Trophoblast cell (in vitro differentiated cells and primary cell): ENCODE data around the gene SIGLEC12.
"Not testable (repeated sequence)": the region's sequence is repeated elsewhere in the genome, so short reads cannot be mapped to it uniquely, and the experiment has no call there.

Experiments used
- DNase-seq, 2 donors: peaks; one replicate each; pipeline ENCODE4 v3.0.0-alpha.2; 2016
- H2AFZ ChIP-seq: 2 replicates; pipeline ENCODE4 v1.6.1; 2013; ENCODE audit warnings: low read length, moderate library complexity, mild to moderate bottlenecking; ENCODE audit not compliant: insufficient read depth, poor library complexity
- H2AK5ac ChIP-seq: 2 replicates; pipeline ENCODE4 v1.6.1; 2013; ENCODE audit warnings: mild to moderate bottlenecking, low read length
- H2BK120ac ChIP-seq: 2 replicates; pipeline ENCODE4 v1.6.1; 2013; ENCODE audit warnings: low read length, mild to moderate bottlenecking, moderate library complexity; ENCODE audit not compliant: insufficient read depth, poor library complexity
- H2BK12ac ChIP-seq: 2 replicates; pipeline ENCODE4 v1.6.1; 2013; ENCODE audit warnings: mild to moderate bottlenecking, low read length, moderate library complexity
- H2BK5ac ChIP-seq: 2 replicates; pipeline ENCODE4 v1.6.1; 2013; ENCODE audit warnings: low read length, low read depth, moderate library complexity, mild to moderate bottlenecking; ENCODE audit not compliant: poor library complexity
- H3K14ac ChIP-seq: 2 replicates; pipeline ENCODE4 v1.6.1; 2013; ENCODE audit warnings: mild to moderate bottlenecking, low read length
- H3K18ac ChIP-seq: 2 replicates; pipeline ENCODE4 v1.6.1; 2013; ENCODE audit warnings: mild to moderate bottlenecking, low read length
- H3K23ac ChIP-seq: 2 replicates; pipeline ENCODE4 v1.6.1; 2013; ENCODE audit warnings: low read length
- H3K27ac ChIP-seq: 2 replicates; pipeline ENCODE4 v1.5.1; 2013; ENCODE audit warnings: low read depth, mild to moderate bottlenecking, inconsistent platforms, low read length, moderate library complexity
- H3K27me3 ChIP-seq: 2 replicates; pipeline ENCODE4 v1.6.1; 2013; ENCODE audit warnings: inconsistent platforms, mild to moderate bottlenecking, low read length, moderate library complexity; ENCODE audit not compliant: insufficient read depth
- H3K36me3 ChIP-seq, 2 experiments: 1 replicate in 1 of 2; 2 replicates in 1 of 2; pipeline ENCODE4 v1.6.1; 2013; ENCODE audit warnings: low read length in 2 of 2, mild to moderate bottlenecking in 2 of 2, moderate library complexity in 1 of 2; ENCODE audit not compliant: insufficient read depth in 2 of 2, control insufficient read depth in 1 of 2
- H3K4ac ChIP-seq: 2 replicates; pipeline ENCODE4 v1.6.1; 2013; ENCODE audit warnings: low read depth, mild to moderate bottlenecking, low read length, moderate library complexity
- H3K4me1 ChIP-seq, 2 experiments: 1 replicate in 1 of 2; 2 replicates in 1 of 2; pipeline ENCODE4 v1.6.1; 2013; ENCODE audit warnings: low read length in 2 of 2, mild to moderate bottlenecking in 2 of 2, moderate library complexity in 1 of 2; ENCODE audit not compliant: insufficient read depth in 2 of 2, control insufficient read depth in 1 of 2
- H3K4me2 ChIP-seq: 2 replicates; pipeline ENCODE4 v1.6.1; 2013; ENCODE audit warnings: inconsistent platforms, mild to moderate bottlenecking, low read length, moderate library complexity
- H3K4me3 ChIP-seq: 2 replicates; pipeline ENCODE4 v1.5.1; 2013; ENCODE audit warnings: mild to moderate bottlenecking, low read depth, low read length, inconsistent platforms
- H3K79me1 ChIP-seq: one replicate; pipeline ENCODE4 v1.6.1; 2013; ENCODE audit warnings: low read length
- H3K79me2 ChIP-seq: 2 replicates; pipeline ENCODE4 v1.6.1; 2013; ENCODE audit warnings: low read length, mild to moderate bottlenecking; ENCODE audit not compliant: control insufficient read depth, insufficient read depth, poor library complexity
- H3K9ac ChIP-seq: 2 replicates; pipeline ENCODE4 v1.6.1; 2013; ENCODE audit warnings: mild to moderate bottlenecking, low read length
- H3K9me3 ChIP-seq: 2 replicates; pipeline ENCODE4 v1.6.1; 2013; ENCODE audit warnings: low read depth, mild to moderate bottlenecking, control low read depth, inconsistent platforms, low read length; ENCODE audit not compliant: insufficient read depth
- H4K12ac ChIP-seq: 2 replicates; pipeline ENCODE4 v1.6.1; 2013; ENCODE audit warnings: low read depth, mild to moderate bottlenecking, low read length, moderate library complexity
- H4K8ac ChIP-seq: 2 replicates; pipeline ENCODE4 v1.6.1; 2013; ENCODE audit warnings: low read depth, mild to moderate bottlenecking, low read length, moderate library complexity
- H4K91ac ChIP-seq: one replicate; pipeline ENCODE4 v1.6.1; 2013; ENCODE audit warnings: low read depth, mild to moderate bottlenecking, low read length, moderate library complexity
- WGBS: extraction: QIAGEN DNeasy Blood & Tissue Kit; methylation state at CpG from one replicate; pipeline ENCODE4 v1.1.7; 2013; ENCODE audit warnings: missing lambda C conversion rate; ENCODE audit not compliant: insufficient read length, insufficient coverage; ENCODE audit errors: extremely low coverage; 5-methylcytosine and 5-hydroxymethylcytosine counted together

SIGLEC12 gene

GRCh38 chr19:51505904-51506303, 4.3 kb upstream of the SIGLEC12 start:
- H4K8ac ChIP-seq: no peak overlapping the region
- H3K79me2 ChIP-seq: no peaks in the 10 kb centered on the region
- H4K91ac ChIP-seq: no peak overlapping the region
- no peak overlapping the region for H2BK12ac ChIP-seq
- H3K9ac ChIP-seq: no peak overlapping the region
- H4K12ac ChIP-seq: no peak overlapping the region
- H3K79me1 ChIP-seq: no peaks in the 10 kb centered on the region
- H3K4me1 ChIP-seq: no peaks in the 10 kb centered on the region
- no peak overlapping the region for H3K14ac ChIP-seq
- no peak overlapping the region for H2BK120ac ChIP-seq
- H3K9me3 ChIP-seq: peaks cover 48% of the 10 kb centered on the region
- H3K18ac ChIP-seq: no peak overlapping the region
- H2BK5ac ChIP-seq: no peak overlapping the region
- no CpG with 5 or more reads among the region's 3 CpGs for WGBS
- no peak for DNase-seq
- no peak overlapping the region for H3K4ac ChIP-seq
- no peaks in the 10 kb centered on the region for H3K27me3 ChIP-seq
- H2AK5ac ChIP-seq: no peak overlapping the region
- no peak overlapping the region for H3K4me3 ChIP-seq
- H3K23ac ChIP-seq: no peak overlapping the region
- no peak overlapping the region for H2AFZ ChIP-seq
- H3K4me2 ChIP-seq: no peak overlapping the region
- H3K27ac ChIP-seq: no peak overlapping the region
- no peaks in the 10 kb centered on the region for H3K36me3 ChIP-seq

- H3K9ac ChIP-seq: no peak overlapping the region
- H3K14ac ChIP-seq: no peak overlapping the region
- H3K79me1 ChIP-seq: no peaks in the 10 kb centered on the region
- H2BK120ac ChIP-seq: no peak overlapping the region
- H2AK5ac ChIP-seq: no peak overlapping the region
- H3K4me3 ChIP-seq: no peak overlapping the region
- no peaks in the 10 kb centered on the region for H3K36me3 ChIP-seq
- no peaks in the 10 kb centered on the region for H3K27me3 ChIP-seq
- no peaks in the 10 kb centered on the region for H3K4me1 ChIP-seq
- WGBS: no CpG with 5 or more reads among the region's 3 CpGs
- peaks cover 58% of the 10 kb centered on the region for H3K9me3 ChIP-seq
- H4K91ac ChIP-seq: no peak overlapping the region
- no peak overlapping the region for H3K18ac ChIP-seq
- no peak overlapping the region for H2BK5ac ChIP-seq
- no peak overlapping the region for H3K4me2 ChIP-seq
- no peak overlapping the region for H4K8ac ChIP-seq
- H2AFZ ChIP-seq: no peak overlapping the region
- H2BK12ac ChIP-seq: no peak overlapping the region
- no peaks in the 10 kb centered on the region for H3K79me2 ChIP-seq
- no peak overlapping the region for H4K12ac ChIP-seq
- DNase-seq: no peak
- no peak overlapping the region for H3K27ac ChIP-seq
- H3K4ac ChIP-seq: no peak overlapping the region
- H3K23ac ChIP-seq: no peak overlapping the region
These were observed 2.3 kb upstream of the SIGLEC12 start for GRCh38 chr19:51503896-51504295.

GRCh38 chr19:51503286-51503817, 1.8 kb upstream of the SIGLEC12 start:
- no peaks in the 10 kb centered on the region for H3K27me3 ChIP-seq
- H3K4me2 ChIP-seq: no peak overlapping the region
- H3K4me1 ChIP-seq: no peaks in the 10 kb centered on the region
- no CpG with 5 or more reads among the region's 5 CpGs for WGBS
- DNase-seq: no peak
- no peak overlapping the region for H2BK12ac ChIP-seq
- no peak overlapping the region for H3K23ac ChIP-seq
- no peak overlapping the region for H3K14ac ChIP-seq
- no peaks in the 10 kb centered on the region for H3K79me2 ChIP-seq
- H4K91ac ChIP-seq: no peak overlapping the region
- H3K27ac ChIP-seq: no peak overlapping the region
- no peak overlapping the region for H2BK120ac ChIP-seq
- H3K4me3 ChIP-seq: no peak overlapping the region
- no peaks in the 10 kb centered on the region for H3K79me1 ChIP-seq
- no peak overlapping the region for H4K8ac ChIP-seq
- no peak overlapping the region for H2AK5ac ChIP-seq
- H3K36me3 ChIP-seq: no peaks in the 10 kb centered on the region
- H2BK5ac ChIP-seq: no peak overlapping the region
- H3K18ac ChIP-seq: no peak overlapping the region
- H3K9me3 ChIP-seq: peaks cover 55% of the 10 kb centered on the region
- H4K12ac ChIP-seq: no peak overlapping the region
- no peak overlapping the region for H3K4ac ChIP-seq
- no peak overlapping the region for H2AFZ ChIP-seq
- no peak overlapping the region for H3K9ac ChIP-seq

GRCh38 chr19:51500931-51501330, 669 bp downstream of the SIGLEC12 start:
- not testable (repeated sequence) for H3K4me3 ChIP-seq, H4K12ac ChIP-seq, H2AFZ ChIP-seq, H3K14ac ChIP-seq, H3K79me2 ChIP-seq, H3K4ac ChIP-seq, H3K23ac ChIP-seq, DNase-seq, H3K27ac ChIP-seq, H4K91ac ChIP-seq, H2BK120ac ChIP-seq, H3K79me1 ChIP-seq, H4K8ac ChIP-seq, H3K36me3 ChIP-seq, H3K18ac ChIP-seq, H3K4me2 ChIP-seq, H3K27me3 ChIP-seq, H3K9ac ChIP-seq, H3K4me1 ChIP-seq, H2AK5ac ChIP-seq, H2BK12ac ChIP-seq, H2BK5ac ChIP-seq
- H3K9me3 ChIP-seq: peaks cover 63% of the 10 kb centered on the region
- no CpG with 5 or more reads among the region's 8 CpGs for WGBS
